ENCODE results near the gene CYSRT1. TPM values are rescaled to one million over a fixed set of nuclear protein-coding genes. Genes with fewer than 3 reads are reported as not detected.

CYSRT1 gene
- total RNA-seq, 3 donors from 2014 or later: 0.29 to 0.66 (median 0.32) TPM

GRCh38 chr9:137247916-137248175, 22.9 kb downstream of the CYSRT1 start:
- Histone ChIP-seq H3K4me3 (no peak overlapping the region), H3K27ac (no peak overlapping the region), H3K36me3 (no peaks in the 10 kb centered on the region), H3K9me3 (no peaks in the 10 kb centered on the region), H3K4me1 (no peaks in the 10 kb centered on the region), H3K27me3 (no peaks in the 10 kb centered on the region)
- intact Hi-C loops (cut with DNase I; ENCODE audit: low total_unique reads): no loop called here
- TF ChIP-seq POLR2A (IDR thresholded peaks at IDR 0.05) (no peak), POLR2AphosphoS5 (IDR thresholded peaks at IDR 0.05) (no peak)
- TF ChIP-seq, protein P1, sequence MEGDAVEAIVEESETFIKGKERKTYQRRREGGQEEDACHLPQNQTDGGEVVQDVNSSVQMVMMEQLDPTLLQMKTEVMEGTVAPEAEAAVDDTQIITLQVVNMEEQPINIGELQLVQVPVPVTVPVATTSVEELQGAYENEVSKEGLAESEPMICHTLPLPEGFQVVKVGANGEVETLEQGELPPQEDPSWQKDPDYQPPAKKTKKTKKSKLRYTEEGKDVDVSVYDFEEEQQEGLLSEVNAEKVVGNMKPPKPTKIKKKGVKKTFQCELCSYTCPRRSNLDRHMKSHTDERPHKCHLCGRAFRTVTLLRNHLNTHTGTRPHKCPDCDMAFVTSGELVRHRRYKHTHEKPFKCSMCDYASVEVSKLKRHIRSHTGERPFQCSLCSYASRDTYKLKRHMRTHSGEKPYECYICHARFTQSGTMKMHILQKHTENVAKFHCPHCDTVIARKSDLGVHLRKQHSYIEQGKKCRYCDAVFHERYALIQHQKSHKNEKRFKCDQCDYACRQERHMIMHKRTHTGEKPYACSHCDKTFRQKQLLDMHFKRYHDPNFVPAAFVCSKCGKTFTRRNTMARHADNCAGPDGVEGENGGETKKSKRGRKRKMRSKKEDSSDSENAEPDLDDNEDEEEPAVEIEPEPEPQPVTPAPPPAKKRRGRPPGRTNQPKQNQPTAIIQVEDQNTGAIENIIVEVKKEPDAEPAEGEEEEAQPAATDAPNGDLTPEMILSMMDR (IDR thresholded peaks at IDR 0.05): no peak
- no peak for DNase-seq (ENCODE audit: low spot score in 2 of 2)

- Histone ChIP-seq H3K27me3 (no peaks in the 10 kb centered on the region), H3K36me3 (no peaks in the 10 kb centered on the region), H3K4me1 (peaks cover 0 to 5% of the 10 kb centered on the region in 2 donors), H3K9me3 (no peaks in the 10 kb centered on the region), H3K27ac (no peak overlapping the region), H3K4me3 (no peak overlapping the region)
- TF ChIP-seq, protein P1 (IDR thresholded peaks at IDR 0.05): no peak
- no peak for TF ChIP-seq POLR2AphosphoS5 (IDR thresholded peaks at IDR 0.05)
- no peak for TF ChIP-seq POLR2A (IDR thresholded peaks at IDR 0.05)
- DNase-seq (ENCODE audit: low spot score in 2 of 2): no peak
- intact Hi-C loops (cut with DNase I; ENCODE audit: low total_unique reads): loop anchor here (10.0 kb wide), 1 partner anchor 1876 kb away; no protein-coding TSS in a partner anchor
Measured at GRCh38 chr9:137250329-137251193, 25.6 kb downstream of the CYSRT1 start.

DNA sequence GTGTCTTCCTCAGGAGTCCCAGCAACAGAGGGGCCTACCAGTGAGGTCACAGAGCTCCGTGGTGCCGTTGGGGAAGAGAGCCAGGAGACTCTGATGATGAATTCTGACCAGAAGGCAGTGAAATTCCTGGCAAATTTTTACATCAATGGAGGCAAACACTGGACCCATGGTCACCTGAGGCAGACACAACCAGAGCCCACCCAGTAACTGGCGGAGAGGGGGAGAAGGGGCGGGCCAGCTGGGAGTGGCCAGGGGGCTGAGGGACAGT, 26.2 kb downstream of the CYSRT1 start, which contains the start of gene STPG3:
Gene STPG3, plus strand, starts transcription at position 93 of the 268 bp plus-strand sequence. Its CDS starts 1 bp downstream, at position 94.
- Histone ChIP-seq H3K9me3 (no peaks in the 10 kb centered on the region), H3K27me3 (no peaks in the 10 kb centered on the region), H3K36me3 (no peaks in the 10 kb centered on the region), H3K4me1 (peaks cover 2 to 8% of the 10 kb centered on the region in 2 donors), H3K27ac (no peak within 1 kb of the TSS), H3K4me3 (no peak within 1 kb of the TSS)
- no peak for TF ChIP-seq POLR2AphosphoS5 (IDR thresholded peaks at IDR 0.05)
- TF ChIP-seq, protein P1 (IDR thresholded peaks at IDR 0.05): no peak
- no peak for TF ChIP-seq POLR2A (IDR thresholded peaks at IDR 0.05)
- DNase-seq (ENCODE audit: low spot score in 2 of 2): no peak
- intact Hi-C loops (cut with DNase I; ENCODE audit: low total_unique reads): loop anchor here (10.0 kb wide), 1 partner anchor 1876 kb away; no protein-coding TSS in a partner anchor

DNA sequence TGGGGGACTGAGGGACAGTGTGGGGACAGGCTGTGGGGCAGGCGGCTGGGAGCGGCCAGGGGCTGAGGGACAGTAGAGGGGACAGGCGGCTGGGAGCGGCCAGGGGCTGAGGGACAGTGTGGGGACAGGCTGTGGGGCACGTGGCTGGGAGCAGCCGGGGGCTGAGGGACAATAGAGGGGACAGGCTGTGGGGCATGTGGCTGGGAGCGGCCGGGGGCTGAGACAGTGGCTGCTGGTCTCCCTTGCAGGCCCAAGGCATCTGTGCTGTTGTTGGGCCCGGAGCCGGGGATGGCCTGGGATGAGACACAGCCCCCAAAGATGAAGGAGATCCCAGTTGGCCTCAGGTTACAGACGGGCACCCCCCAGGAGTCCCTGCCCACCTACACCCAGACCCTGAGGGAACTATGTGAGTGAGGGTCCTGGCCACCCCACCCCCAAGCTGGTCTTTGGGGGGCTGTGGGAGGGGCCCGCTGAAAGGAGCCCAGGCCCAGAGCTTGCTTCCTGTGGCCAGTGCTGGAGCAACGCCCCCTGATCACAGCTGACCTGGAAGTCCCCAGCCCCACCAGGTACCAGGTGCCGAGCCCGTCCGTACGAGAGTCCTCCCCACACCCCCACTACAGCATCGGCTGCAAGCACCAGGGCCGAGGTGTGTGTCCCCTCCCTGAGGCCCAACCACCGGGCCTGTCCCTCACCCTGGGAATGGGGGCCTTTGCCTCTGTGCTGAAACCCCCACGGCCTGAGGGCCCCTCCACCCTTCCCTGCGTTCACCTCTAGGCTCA, 26.7 kb downstream of the CYSRT1 start:
- Histone ChIP-seq H3K27me3 (no peaks in the 10 kb centered on the region), H3K36me3 (no peaks in the 10 kb centered on the region), H3K9me3 (no peaks in the 10 kb centered on the region), H3K4me1 (peaks cover 5 to 12% of the 10 kb centered on the region in 2 donors), H3K4me3 (no peak overlapping the region), H3K27ac (no peak overlapping the region)
- intact Hi-C loops (cut with DNase I; ENCODE audit: low total_unique reads): loop anchor here (10.0 kb wide), 1 partner anchor 1877 kb away; no protein-coding TSS in a partner anchor
- no peak for TF ChIP-seq POLR2A (IDR thresholded peaks at IDR 0.05)
- TF ChIP-seq, protein P1 (IDR thresholded peaks at IDR 0.05): no peak
- no peak for TF ChIP-seq POLR2AphosphoS5 (IDR thresholded peaks at IDR 0.05)
- DNase-seq (ENCODE audit: low spot score in 2 of 2): no peak
